ENCODE measurements around the gene COL5A2.

Gene COL5A2

DNA sequence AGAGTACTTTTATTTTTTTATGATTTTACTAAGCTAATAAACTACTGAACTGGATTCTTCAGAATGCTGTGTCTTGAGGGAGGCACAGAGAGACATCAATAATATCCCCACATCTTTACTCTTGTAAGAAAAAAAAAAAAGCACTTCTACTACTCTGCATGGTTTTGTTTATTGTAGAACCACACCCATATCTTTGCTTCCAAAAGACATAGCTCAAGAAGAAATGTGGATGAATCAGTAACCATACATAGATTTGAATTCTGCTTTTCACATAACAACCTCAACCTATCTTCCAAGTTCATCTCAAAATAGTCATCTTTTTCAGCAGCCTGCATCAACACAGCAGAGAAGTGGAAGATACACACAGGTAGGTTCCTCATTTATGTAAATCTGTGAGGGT is 12.2 kb upstream of the COL5A2 start:
- Histone ChIP-seq H3K9me2 (replicated peaks; ENCODE audit: low read depth, low read length) (no peaks in the 10 kb centered on the region), H3K4me2 (ENCODE audit: low read depth, low read length, poor library complexity, severe bottlenecking) (no peak overlapping the region), H3K4me3 (ENCODE audit: low read length, poor library complexity, severe bottlenecking) (no peak overlapping the region), H3K4me1 (ENCODE audit: insufficient read depth, low read length, poor library complexity, severe bottlenecking) (no peaks in the 10 kb centered on the region), H3K9ac (ENCODE audit: low read depth, low read length, poor library complexity, severe bottlenecking) (no peak overlapping the region), H3K79me2 (ENCODE audit: insufficient read depth, low read length) (no peaks in the 10 kb centered on the region), H3K27me3 (ENCODE audit: insufficient read depth, low read length, poor library complexity, severe bottlenecking) (no peaks in the 10 kb centered on the region), H3F3A (ENCODE audit: low read depth) (no peaks in the 10 kb centered on the region), H3K9me3 (ENCODE audit: insufficient read depth, low read depth, low read length) (no peaks in the 10 kb centered on the region), H2AFZ (ENCODE audit: low read length) (no peak overlapping the region), H4K20me1 (ENCODE audit: insufficient read depth, low read length, poor library complexity, severe bottlenecking) (no peaks in the 10 kb centered on the region), H3K36me3 (ENCODE audit: insufficient read depth, low read length) (no peaks in the 10 kb centered on the region)
- TF ChIP-seq EZH2phosphoT487 (IDR thresholded peaks at IDR 0.05; ENCODE audit: borderline replicate concordance), result no peak
- TF ChIP-seq, protein P1, sequence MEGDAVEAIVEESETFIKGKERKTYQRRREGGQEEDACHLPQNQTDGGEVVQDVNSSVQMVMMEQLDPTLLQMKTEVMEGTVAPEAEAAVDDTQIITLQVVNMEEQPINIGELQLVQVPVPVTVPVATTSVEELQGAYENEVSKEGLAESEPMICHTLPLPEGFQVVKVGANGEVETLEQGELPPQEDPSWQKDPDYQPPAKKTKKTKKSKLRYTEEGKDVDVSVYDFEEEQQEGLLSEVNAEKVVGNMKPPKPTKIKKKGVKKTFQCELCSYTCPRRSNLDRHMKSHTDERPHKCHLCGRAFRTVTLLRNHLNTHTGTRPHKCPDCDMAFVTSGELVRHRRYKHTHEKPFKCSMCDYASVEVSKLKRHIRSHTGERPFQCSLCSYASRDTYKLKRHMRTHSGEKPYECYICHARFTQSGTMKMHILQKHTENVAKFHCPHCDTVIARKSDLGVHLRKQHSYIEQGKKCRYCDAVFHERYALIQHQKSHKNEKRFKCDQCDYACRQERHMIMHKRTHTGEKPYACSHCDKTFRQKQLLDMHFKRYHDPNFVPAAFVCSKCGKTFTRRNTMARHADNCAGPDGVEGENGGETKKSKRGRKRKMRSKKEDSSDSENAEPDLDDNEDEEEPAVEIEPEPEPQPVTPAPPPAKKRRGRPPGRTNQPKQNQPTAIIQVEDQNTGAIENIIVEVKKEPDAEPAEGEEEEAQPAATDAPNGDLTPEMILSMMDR (conservative IDR thresholded peaks at IDR 0.05; ENCODE audit: low read length), result no peak

DNA sequence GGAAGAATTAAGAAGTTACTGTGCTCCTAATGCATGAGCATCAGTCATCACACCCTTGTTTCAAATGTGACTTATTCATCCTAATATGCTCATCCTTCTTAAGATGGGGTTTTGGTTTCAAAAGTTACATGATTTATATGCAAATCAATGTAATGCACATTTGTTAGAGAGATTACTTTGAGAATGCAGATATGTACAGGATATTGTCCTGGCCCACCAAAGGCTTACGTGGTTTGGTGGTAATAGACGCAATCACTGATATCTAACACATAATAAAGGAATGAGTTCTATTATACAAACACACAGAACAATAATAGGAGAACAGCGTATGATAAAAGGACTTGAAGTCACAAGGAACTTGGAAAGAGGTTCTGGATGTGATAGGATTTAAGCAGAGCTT is 11.1 kb upstream of the COL5A2 start:
- TF ChIP-seq, protein P1 (conservative IDR thresholded peaks at IDR 0.05; ENCODE audit: low read length), result no peak
- no peak for TF ChIP-seq EZH2phosphoT487 (IDR thresholded peaks at IDR 0.05; ENCODE audit: borderline replicate concordance)
- H3K36me3 ChIP-seq (ENCODE audit: insufficient read depth, low read length), result no peaks in the 10 kb centered on the region
- no peaks in the 10 kb centered on the region for H3K9me2 ChIP-seq (replicated peaks; ENCODE audit: low read depth, low read length)
- H3K9ac ChIP-seq (ENCODE audit: low read depth, low read length, poor library complexity, severe bottlenecking), result no peak overlapping the region
- H3F3A ChIP-seq (ENCODE audit: low read depth), result no peaks in the 10 kb centered on the region
- no peaks in the 10 kb centered on the region for H3K79me2 ChIP-seq (ENCODE audit: insufficient read depth, low read length)
- no peaks in the 10 kb centered on the region for H3K27me3 ChIP-seq (ENCODE audit: insufficient read depth, low read length, poor library complexity, severe bottlenecking)
- no peak overlapping the region for H2AFZ ChIP-seq (ENCODE audit: low read length)
- no peak overlapping the region for H3K4me2 ChIP-seq (ENCODE audit: low read depth, low read length, poor library complexity, severe bottlenecking)
- H3K9me3 ChIP-seq (ENCODE audit: insufficient read depth, low read depth, low read length), result no peaks in the 10 kb centered on the region
- no peaks in the 10 kb centered on the region for H4K20me1 ChIP-seq (ENCODE audit: insufficient read depth, low read length, poor library complexity, severe bottlenecking)
- no peak overlapping the region for H3K4me3 ChIP-seq (ENCODE audit: low read length, poor library complexity, severe bottlenecking)
- H3K4me1 ChIP-seq (ENCODE audit: insufficient read depth, low read length, poor library complexity, severe bottlenecking), result no peaks in the 10 kb centered on the region

DNA sequence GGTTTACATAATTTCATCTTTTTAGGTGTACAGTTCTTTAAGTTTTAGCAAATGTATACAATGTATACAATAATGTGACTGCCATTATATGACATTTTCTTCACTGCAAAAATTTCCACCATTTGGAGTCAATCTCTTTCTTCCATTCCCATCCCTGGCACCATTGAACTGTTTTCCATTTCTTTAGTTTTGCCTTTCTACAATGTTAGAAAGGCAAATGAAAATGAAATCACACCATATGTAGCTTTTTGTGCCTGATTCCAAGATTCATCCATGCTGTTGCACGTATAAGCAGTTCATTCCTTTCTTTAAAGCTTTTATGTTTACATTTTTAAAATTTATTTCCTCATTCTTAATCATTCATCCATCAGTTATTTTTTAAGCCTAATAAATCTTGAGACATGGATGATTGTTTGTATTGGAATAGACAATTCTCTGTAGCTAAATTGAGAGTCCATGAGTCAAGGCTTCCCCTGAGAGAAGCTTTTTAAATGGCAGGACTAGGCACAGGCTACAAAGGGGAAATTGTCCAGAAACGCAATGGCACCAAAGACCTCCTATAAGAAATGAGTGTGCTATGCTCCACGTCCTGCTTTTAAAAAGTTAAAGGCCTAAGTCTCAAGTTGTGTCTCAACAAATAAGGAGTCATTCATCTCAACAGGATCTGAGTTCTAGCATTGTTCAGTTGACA is 8.7 kb upstream of the COL5A2 start:
- Histone ChIP-seq H3K9ac (ENCODE audit: low read depth, low read length, poor library complexity, severe bottlenecking) (no peak overlapping the region), H3K27me3 (ENCODE audit: insufficient read depth, low read length, poor library complexity, severe bottlenecking) (no peaks in the 10 kb centered on the region), H3K79me2 (ENCODE audit: insufficient read depth, low read length) (no peaks in the 10 kb centered on the region), H3K4me2 (ENCODE audit: low read depth, low read length, poor library complexity, severe bottlenecking) (no peak overlapping the region), H3K4me3 (ENCODE audit: low read length, poor library complexity, severe bottlenecking) (no peak overlapping the region), H3K9me2 (replicated peaks; ENCODE audit: low read depth, low read length) (no peaks in the 10 kb centered on the region), H4K20me1 (ENCODE audit: insufficient read depth, low read length, poor library complexity, severe bottlenecking) (no peaks in the 10 kb centered on the region), H3K36me3 (ENCODE audit: insufficient read depth, low read length) (no peaks in the 10 kb centered on the region), H3F3A (ENCODE audit: low read depth) (no peaks in the 10 kb centered on the region), H3K9me3 (ENCODE audit: insufficient read depth, low read depth, low read length) (no peaks in the 10 kb centered on the region), H3K4me1 (ENCODE audit: insufficient read depth, low read length, poor library complexity, severe bottlenecking) (no peaks in the 10 kb centered on the region), H2AFZ (ENCODE audit: low read length) (no peak overlapping the region)
- TF ChIP-seq EZH2phosphoT487 (IDR thresholded peaks at IDR 0.05; ENCODE audit: borderline replicate concordance), result no peak
- TF ChIP-seq, protein P1 (conservative IDR thresholded peaks at IDR 0.05; ENCODE audit: low read length), result no peak
